Measurements from ENCODE around the gene DHRS9. TPM values are rescaled to one million over a fixed set of nuclear protein-coding genes. Genes with fewer than 3 reads are reported as not detected.

Gene DHRS9
- total RNA-seq, 4 donors from 2014 or later, result 2.1 to 19.6 (median 14.3) TPM

DNA sequence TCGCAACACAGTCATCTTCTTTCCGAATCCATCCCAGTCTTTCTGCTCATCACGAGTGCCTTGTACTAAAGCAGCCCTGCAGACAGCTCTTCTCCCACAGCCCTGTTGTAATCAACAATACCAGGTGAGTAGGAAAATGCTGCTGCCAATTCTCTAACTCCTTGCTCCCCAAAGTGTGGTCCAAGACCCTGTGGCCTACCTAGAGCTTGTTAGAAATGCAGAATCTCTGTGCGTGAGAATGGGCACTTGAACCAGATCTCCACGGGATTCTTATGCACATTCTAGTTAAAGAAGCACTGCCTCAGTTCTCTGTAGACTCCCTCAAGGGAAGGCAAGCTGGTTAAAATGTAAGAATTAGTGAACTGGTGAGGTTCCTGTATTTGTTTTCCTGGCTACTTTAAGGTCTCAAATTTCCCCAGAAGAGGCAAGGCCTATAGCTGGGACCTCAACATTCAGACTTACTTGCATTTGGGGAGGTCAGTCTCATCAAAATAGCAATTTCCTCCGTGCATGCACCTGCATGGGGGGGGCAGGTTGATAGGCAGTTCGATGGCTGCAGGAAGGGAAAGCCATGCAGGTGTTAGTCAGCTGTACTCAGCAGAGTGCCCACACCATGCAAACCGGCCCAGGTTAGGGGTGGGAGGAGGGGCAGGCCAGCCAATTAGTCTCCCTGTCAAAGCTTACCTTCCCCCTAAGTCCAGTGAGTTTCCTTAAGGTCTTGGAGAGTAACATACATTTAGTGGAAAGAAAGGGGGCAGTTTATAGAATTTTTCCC is 70.8 kb downstream of the DHRS9 start:
- no peak overlapping the region for H3K4me3 ChIP-seq
- intact Hi-C loops (cut with DNase I), result loop anchor here (5.0 kb wide), 1 partner anchor 178 kb away; no protein-coding TSS in a partner anchor

DNA sequence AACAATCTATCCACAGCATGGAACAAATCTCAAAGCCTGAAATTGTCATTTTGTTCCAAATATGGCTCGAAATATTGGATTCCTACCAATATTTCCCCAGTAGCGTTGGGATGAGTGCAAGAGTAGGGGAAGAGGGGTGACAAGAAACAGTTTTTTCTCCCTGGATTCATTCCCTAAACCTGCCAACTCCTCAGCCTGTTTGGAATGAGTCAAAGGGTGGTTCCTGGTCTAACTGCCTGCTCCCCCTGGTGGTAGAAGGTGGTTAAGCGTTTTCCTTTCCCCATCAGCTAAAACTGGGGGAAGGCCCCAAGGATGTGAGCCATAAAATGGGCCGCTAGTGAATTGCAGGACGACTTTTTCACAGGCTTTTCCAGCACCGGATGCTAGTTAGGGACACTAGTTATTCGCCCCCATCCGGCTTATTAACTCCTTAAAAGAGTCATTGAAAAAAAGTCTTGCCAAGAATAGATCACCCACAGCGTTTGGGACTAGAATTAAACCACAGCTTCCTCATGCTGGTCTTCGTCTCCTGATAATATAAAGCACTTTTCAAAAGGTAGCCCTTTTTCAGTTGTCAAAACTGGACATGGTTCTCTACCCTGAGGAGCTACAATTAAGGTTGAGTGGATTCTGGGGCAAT is 72.5 kb downstream of the DHRS9 start:
- no peak for DNase-seq
- TF ChIP-seq, protein P1, sequence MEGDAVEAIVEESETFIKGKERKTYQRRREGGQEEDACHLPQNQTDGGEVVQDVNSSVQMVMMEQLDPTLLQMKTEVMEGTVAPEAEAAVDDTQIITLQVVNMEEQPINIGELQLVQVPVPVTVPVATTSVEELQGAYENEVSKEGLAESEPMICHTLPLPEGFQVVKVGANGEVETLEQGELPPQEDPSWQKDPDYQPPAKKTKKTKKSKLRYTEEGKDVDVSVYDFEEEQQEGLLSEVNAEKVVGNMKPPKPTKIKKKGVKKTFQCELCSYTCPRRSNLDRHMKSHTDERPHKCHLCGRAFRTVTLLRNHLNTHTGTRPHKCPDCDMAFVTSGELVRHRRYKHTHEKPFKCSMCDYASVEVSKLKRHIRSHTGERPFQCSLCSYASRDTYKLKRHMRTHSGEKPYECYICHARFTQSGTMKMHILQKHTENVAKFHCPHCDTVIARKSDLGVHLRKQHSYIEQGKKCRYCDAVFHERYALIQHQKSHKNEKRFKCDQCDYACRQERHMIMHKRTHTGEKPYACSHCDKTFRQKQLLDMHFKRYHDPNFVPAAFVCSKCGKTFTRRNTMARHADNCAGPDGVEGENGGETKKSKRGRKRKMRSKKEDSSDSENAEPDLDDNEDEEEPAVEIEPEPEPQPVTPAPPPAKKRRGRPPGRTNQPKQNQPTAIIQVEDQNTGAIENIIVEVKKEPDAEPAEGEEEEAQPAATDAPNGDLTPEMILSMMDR (IDR thresholded peaks at IDR 0.05), result peak; percentile 31 to 84 (median 72)
- no peak for TF ChIP-seq POLR2A (IDR thresholded peaks at IDR 0.05)
- 26 to 33% methylated on average over 10 of the region's 10 CpGs for WGBS, 2 donors

More for the DNA sequence above, 70.8 kb downstream of the DHRS9 start:
- 74 to 95% methylated on average over 5 to 7 of the region's 8 CpGs for WGBS, 2 donors
- Histone ChIP-seq H3K4me1 (no peaks in the 10 kb centered on the region), H3K9me3 (no peaks in the 10 kb centered on the region), H3K36me3 (no peaks in the 10 kb centered on the region), H3K27me3 (no peaks in the 10 kb centered on the region), H3K27ac (no peak overlapping the region)
- DNase-seq, result no peak
- TF ChIP-seq POLR2A (IDR thresholded peaks at IDR 0.05), result no peak
- TF ChIP-seq, protein P1 (IDR thresholded peaks at IDR 0.05), result no peak

DNA sequence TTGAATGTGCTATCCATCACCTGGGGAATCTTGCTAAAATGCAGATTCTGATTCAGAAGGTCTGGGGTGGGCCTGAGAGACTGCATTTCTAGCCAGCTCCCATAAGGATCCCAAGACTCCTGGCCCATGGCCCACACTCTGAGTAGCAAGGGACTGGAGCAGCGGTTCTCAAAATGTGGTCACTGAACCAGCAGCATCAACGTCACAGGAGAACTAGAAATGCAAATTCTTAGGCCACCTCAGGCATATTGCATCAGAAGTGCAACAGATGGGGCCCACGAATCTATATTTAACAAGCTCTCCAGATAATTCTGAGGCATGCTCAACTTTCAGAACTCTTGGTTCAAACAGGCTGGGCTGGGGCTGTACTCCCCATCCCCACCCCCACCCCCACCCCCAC is 74.6 kb downstream of the DHRS9 start:
- Histone ChIP-seq H3K9me3 (no peaks in the 10 kb centered on the region), H3K27me3 (no peaks in the 10 kb centered on the region), H3K4me3 (no peak overlapping the region), H3K27ac (no peak overlapping the region), H3K36me3 (no peaks in the 10 kb centered on the region), H3K4me1 (no peaks in the 10 kb centered on the region)
- TF ChIP-seq, protein P1 (IDR thresholded peaks at IDR 0.05), result no peak
- no peak for TF ChIP-seq POLR2A (IDR thresholded peaks at IDR 0.05)
- intact Hi-C loops (cut with DNase I), result loop anchor here (5.0 kb wide), 1 partner anchor 182 kb away; no protein-coding TSS in a partner anchor
- DNase-seq, result no peak
- WGBS, 2 donors, result 60 to 71% methylated on average over 2 to 3 of the region's 3 CpGs

More for the DNA sequence above, 72.5 kb downstream of the DHRS9 start:
- H3K9me3 ChIP-seq, result no peaks in the 10 kb centered on the region
- H3K27me3 ChIP-seq, result no peaks in the 10 kb centered on the region
- H3K27ac ChIP-seq, result no peak overlapping the region
- intact Hi-C loops (cut with DNase I), result loop anchor here (5.0 kb wide), 1 partner anchor 180 kb away; no protein-coding TSS in a partner anchor
- H3K4me1 ChIP-seq, result no peaks in the 10 kb centered on the region
- no peak overlapping the region for H3K4me3 ChIP-seq
- H3K36me3 ChIP-seq, result no peaks in the 10 kb centered on the region

Other genes with a start within 250 kb of the DHRS9 start
- 10 to 100 TPM in 1 of 4 donors, 1 to 10 TPM in 3; 2.2 to 11.7 (median 4.2) TPM for gene SPC25, start 179.1 kb upstream of the DHRS9 start, total RNA-seq
- gene G6PC2, start 168.3 kb upstream of the DHRS9 start, total RNA-seq, result not detected
- gene ABCB11, start 38.2 kb upstream of the DHRS9 start, total RNA-seq, result under 1 TPM in 2 of 4 donors, not detected in 2; 0.18 to 0.68 TPM

Measured in esophagus squamous epithelium (tissue), 5 donors.